CD4-positive, alpha-beta memory T cell (primary cell): ENCODE data around the gene KLHL40. TPM values are rescaled to one million over a fixed set of nuclear protein-coding genes. Genes with fewer than 3 reads are reported as not detected.

Source experiments
- CTCF ChIA-PET: fragments of 350-600 bp; sonication (Branson Sonifier 250); formaldehyde crosslinking; loops from one replicate; lab custom pipeline; 2021; ENCODE audit warnings: inconsistent platforms; ENCODE audit not compliant: partially characterized antibody; lab: Charles Lee
- POLR2A ChIA-PET: fragments of 350-600 bp; sonication (Branson Sonifier 250); formaldehyde crosslinking; loops from one replicate; lab custom pipeline; 2021; ENCODE audit not compliant: partially characterized antibody; lab: Charles Lee
- DNase-seq, 5 donors: peaks; one replicate each; pipeline versions ENCODE4 v3.0.0 to v3.0.0-alpha.2; 2020 to 2022; ENCODE audit warnings: mixed read lengths in 1 of 5
- H3K27ac ChIP-seq: one replicate; pipeline ENCODE4 v1.7.0; 2013; ENCODE audit warnings: low read depth, low read length
- H3K27me3 ChIP-seq: 2 replicates; pipeline ENCODE4 v1.7.0; 2013; ENCODE audit warnings: mild to moderate bottlenecking, low read length, moderate library complexity; ENCODE audit not compliant: insufficient read depth
- H3K36me3 ChIP-seq: 2 replicates; pipeline ENCODE4 v1.7.0; 2013; ENCODE audit warnings: mild to moderate bottlenecking, low read length, moderate library complexity; ENCODE audit not compliant: insufficient read depth
- H3K4me1 ChIP-seq: 2 replicates; pipeline ENCODE4 v1.7.0; 2013; ENCODE audit warnings: mild to moderate bottlenecking, low read length, moderate library complexity; ENCODE audit not compliant: insufficient read depth
- H3K4me3 ChIP-seq, 2 donors: one replicate each; pipeline ENCODE4 v1.7.0; 2013; ENCODE audit warnings: low read length in 2 of 2, mild to moderate bottlenecking in 1 of 2
- H3K9me3 ChIP-seq, 2 donors: one replicate each; pipeline ENCODE4 v1.7.0; 2013; ENCODE audit warnings: low read length in 2 of 2, control low read depth in 1 of 2; ENCODE audit not compliant: control insufficient read depth in 1 of 2
- H3K27ac Mint-ChIP-seq, 7 donors: one replicate each; pipeline ENCODE4 v1.8.0; 2020 to 2021; ENCODE audit warnings: mixed read lengths in 7 of 7, mild to moderate bottlenecking in 6 of 7, inconsistent platforms in 3 of 7, moderate library complexity in 3 of 7
- H3K27me3 Mint-ChIP-seq, 2 donors: one replicate each; pipeline ENCODE4 v1.8.0; 2020 to 2021; ENCODE audit warnings: mixed read lengths in 2 of 2
- H3K36me3 Mint-ChIP-seq, 2 donors: one replicate each; pipeline ENCODE4 v1.8.0; 2020 to 2021; ENCODE audit warnings: mixed read lengths in 2 of 2, inconsistent platforms in 1 of 2, mild to moderate bottlenecking in 1 of 2
- H3K4me1 Mint-ChIP-seq, 4 donors: one replicate each; pipeline ENCODE4 v1.8.0; 2020 to 2021; ENCODE audit warnings: mixed read lengths in 4 of 4, mild to moderate bottlenecking in 1 of 4
- H3K4me3 Mint-ChIP-seq, 8 donors: one replicate each; pipeline ENCODE4 v1.8.0; 2020 to 2021; ENCODE audit warnings: mixed read lengths in 8 of 8, mild to moderate bottlenecking in 7 of 8, moderate library complexity in 6 of 8, inconsistent platforms in 3 of 8
- H3K9me3 Mint-ChIP-seq, 8 donors: one replicate each; pipeline ENCODE4 v1.8.0; 2020 to 2021; ENCODE audit warnings: mixed read lengths in 8 of 8, mild to moderate bottlenecking in 5 of 8, inconsistent platforms in 3 of 8, moderate library complexity in 1 of 8
- intact Hi-C: fragments of 100-400 bp; cut with micrococcal nuclease; formaldehyde crosslinking; loops from one replicate; pipeline ENCODE4 v1.15.1; 2023
- polyA plus RNA-seq, 2 donors: library from polyadenylated mRNA; unstranded; fragments of 300-500 nt; fragmentation: Illumina TruSeq; gene quantifications; one replicate each; pipeline ENCODE4 v1.2.3, GENCODE V29; 2021
- total RNA-seq, 2 experiments: library from RNA; stranded (reverse); gene quantifications; one replicate each; pipeline ENCODE4 v1.2.3, GENCODE V29; 2021

Gene KLHL40
- total and polyA plus RNA-seq, 4 experiments from 2014 or later: not detected

- Histone ChIP-seq H3K27me3 (no peaks in the 10 kb centered on the region), H3K9me3 (no peaks in the 10 kb centered on the region), H3K36me3 (no peaks in the 10 kb centered on the region), H3K4me1 (no peaks in the 10 kb centered on the region), H3K27ac (no peak overlapping the region), H3K4me3 (no peak overlapping the region)
- intact Hi-C loops: no loop called here
- Mint-ChIP-seq H3K27me3 (peaks cover 0 to 5% of the 10 kb centered on the region in 2 donors), H3K4me1 (no peaks in the 10 kb centered on the region), H3K36me3 (no peaks in the 10 kb centered on the region), H3K27ac (no peak overlapping the region), H3K9me3 (no peaks in the 10 kb centered on the region), H3K4me3 (no peak overlapping the region)
- CTCF ChIA-PET: no interaction called here
- POLR2A ChIA-PET: no interaction called here
- no peak for DNase-seq
Measured at GRCh38 chr3:42712344-42712648, 27.0 kb downstream of the KLHL40 start.

- intact Hi-C loops: no loop called here
- no peak overlapping the region for H3K27ac Mint-ChIP-seq
- H3K27me3 ChIP-seq: no peaks in the 10 kb centered on the region
- no peak overlapping the region for H3K4me3 Mint-ChIP-seq
- H3K36me3 ChIP-seq: no peaks in the 10 kb centered on the region
- H3K9me3 Mint-ChIP-seq: no peaks in the 10 kb centered on the region
- H3K9me3 ChIP-seq: no peaks in the 10 kb centered on the region
- H3K27me3 Mint-ChIP-seq: peaks cover 0 to 5% of the 10 kb centered on the region in 2 donors
- ChIA-PET POLR2A (no interaction called here), CTCF (no interaction called here)
- no peaks in the 10 kb centered on the region for H3K4me1 ChIP-seq
- no peak overlapping the region for H3K4me3 ChIP-seq
- H3K36me3 Mint-ChIP-seq: no peaks in the 10 kb centered on the region
- no peak for DNase-seq
- no peaks in the 10 kb centered on the region for H3K4me1 Mint-ChIP-seq
- no peak overlapping the region for H3K27ac ChIP-seq
Measured at GRCh38 chr3:42712688-42713372, 27.5 kb downstream of the KLHL40 start.

- H3K9me3 Mint-ChIP-seq: no peaks in the 10 kb centered on the region
- peaks cover 0 to 5% of the 10 kb centered on the region in 2 donors for H3K27me3 Mint-ChIP-seq
- CTCF ChIA-PET: no interaction called here
- POLR2A ChIA-PET: interaction anchor here (1.0 kb wide), 1 partner anchor 21 kb away, joined by 3 read pairs; no protein-coding TSS in a partner anchor
- H3K4me3 ChIP-seq: no peak overlapping the region
- H3K27me3 ChIP-seq: no peaks in the 10 kb centered on the region
- no peaks in the 10 kb centered on the region for H3K9me3 ChIP-seq
- H3K36me3 Mint-ChIP-seq: no peaks in the 10 kb centered on the region
- no peaks in the 10 kb centered on the region for H3K4me1 Mint-ChIP-seq
- intact Hi-C loops: no loop called here
- no peaks in the 10 kb centered on the region for H3K4me1 ChIP-seq
- no peak for DNase-seq
- H3K4me3 Mint-ChIP-seq: no peak overlapping the region
- H3K36me3 ChIP-seq: no peaks in the 10 kb centered on the region
- H3K27ac Mint-ChIP-seq: peak overlapping the region in 1 of 7 donors; percentile 14
- no peak overlapping the region for H3K27ac ChIP-seq
Measured at GRCh38 chr3:42713747-42714146, 28.4 kb downstream of the KLHL40 start.

GRCh38 chr3:42714171-42714852 is 29.0 kb downstream of the KLHL40 start:
- POLR2A ChIA-PET: interaction anchor here (1.0 kb wide), 1 partner anchor 21 kb away, joined by 3 read pairs; no protein-coding TSS in a partner anchor
- no peaks in the 10 kb centered on the region for H3K36me3 Mint-ChIP-seq
- CTCF ChIA-PET: interaction anchor here (0.6 kb wide), 1 partner anchor 30 kb away, joined by 3 read pairs; no protein-coding TSS in a partner anchor

GRCh38 chr3:42717306-42717705 is 32.0 kb downstream of the KLHL40 start:
- DNase-seq: no peak
- Histone ChIP-seq H3K9me3 (no peaks in the 10 kb centered on the region), H3K27me3 (no peaks in the 10 kb centered on the region), H3K27ac (no peak overlapping the region), H3K4me1 (no peaks in the 10 kb centered on the region), H3K4me3 (no peak overlapping the region), H3K36me3 (no peaks in the 10 kb centered on the region)
- Mint-ChIP-seq H3K4me3 (no peak overlapping the region), H3K9me3 (no peaks in the 10 kb centered on the region), H3K27me3 (peaks cover 3 to 7% of the 10 kb centered on the region in 2 donors), H3K4me1 (no peaks in the 10 kb centered on the region), H3K27ac (no peak overlapping the region), H3K36me3 (no peaks in the 10 kb centered on the region)
- CTCF ChIA-PET: interaction anchor here (0.7 kb wide), 1 partner anchor 232 kb away, joined by 3 read pairs; no protein-coding TSS in a partner anchor
- intact Hi-C loops: no loop called here
- POLR2A ChIA-PET: no interaction called here

More at GRCh38 chr3:42714171-42714852, 29.0 kb downstream of the KLHL40 start:
- intact Hi-C loops: no loop called here
- Histone ChIP-seq H3K4me1 (no peaks in the 10 kb centered on the region), H3K9me3 (no peaks in the 10 kb centered on the region), H3K27me3 (no peaks in the 10 kb centered on the region), H3K36me3 (no peaks in the 10 kb centered on the region), H3K27ac (no peak overlapping the region), H3K4me3 (no peak overlapping the region)
- Mint-ChIP-seq H3K9me3 (no peaks in the 10 kb centered on the region), H3K4me1 (no peaks in the 10 kb centered on the region), H3K4me3 (no peak overlapping the region), H3K27ac (peak overlapping the region in 1 of 7 donors; percentile 14), H3K27me3 (peaks cover 0 to 5% of the 10 kb centered on the region in 2 donors)
- no peak for DNase-seq

- no peak overlapping the region for H3K27ac Mint-ChIP-seq
- H3K4me1 ChIP-seq: no peaks in the 10 kb centered on the region
- H3K4me3 ChIP-seq: no peak overlapping the region
- no peak for DNase-seq
- peaks cover 3 to 7% of the 10 kb centered on the region in 2 donors for H3K27me3 Mint-ChIP-seq
- intact Hi-C loops: no loop called here
- H3K27ac ChIP-seq: no peak overlapping the region
- H3K27me3 ChIP-seq: no peaks in the 10 kb centered on the region
- ChIA-PET POLR2A (no interaction called here), CTCF (no interaction called here)
- no peaks in the 10 kb centered on the region for H3K36me3 Mint-ChIP-seq
- H3K9me3 Mint-ChIP-seq: no peaks in the 10 kb centered on the region
- H3K36me3 ChIP-seq: no peaks in the 10 kb centered on the region
- no peaks in the 10 kb centered on the region for H3K9me3 ChIP-seq
- no peaks in the 10 kb centered on the region for H3K4me1 Mint-ChIP-seq
- H3K4me3 Mint-ChIP-seq: no peak overlapping the region
Measured at GRCh38 chr3:42718338-42718737, 33.0 kb downstream of the KLHL40 start.

GRCh38 chr3:42719002-42719401 is 33.7 kb downstream of the KLHL40 start:
- Mint-ChIP-seq H3K4me1 (no peaks in the 10 kb centered on the region), H3K4me3 (no peak overlapping the region), H3K27ac (peak overlapping the region in 1 of 7 donors; percentile 43), H3K9me3 (no peaks in the 10 kb centered on the region), H3K27me3 (peaks cover 3 to 6% of the 10 kb centered on the region in 2 donors), H3K36me3 (no peaks in the 10 kb centered on the region)
- Histone ChIP-seq H3K4me1 (no peaks in the 10 kb centered on the region), H3K36me3 (no peaks in the 10 kb centered on the region), H3K9me3 (no peaks in the 10 kb centered on the region), H3K4me3 (no peak overlapping the region), H3K27me3 (no peaks in the 10 kb centered on the region), H3K27ac (no peak overlapping the region)
- no peak for DNase-seq
- ChIA-PET CTCF (no interaction called here), POLR2A (no interaction called here)
- intact Hi-C loops: no loop called here
